ENCODE data around the gene CAD. TPM values are rescaled to one million over a fixed set of nuclear protein-coding genes. Genes with fewer than 3 reads are reported as not detected.
A peak's percentile ranks its signal among the peaks of the same experiment; 100 is the strongest.

Gene CAD
- total RNA-seq, 1 donor from 2014 or later, result 82.5 TPM

DNA sequence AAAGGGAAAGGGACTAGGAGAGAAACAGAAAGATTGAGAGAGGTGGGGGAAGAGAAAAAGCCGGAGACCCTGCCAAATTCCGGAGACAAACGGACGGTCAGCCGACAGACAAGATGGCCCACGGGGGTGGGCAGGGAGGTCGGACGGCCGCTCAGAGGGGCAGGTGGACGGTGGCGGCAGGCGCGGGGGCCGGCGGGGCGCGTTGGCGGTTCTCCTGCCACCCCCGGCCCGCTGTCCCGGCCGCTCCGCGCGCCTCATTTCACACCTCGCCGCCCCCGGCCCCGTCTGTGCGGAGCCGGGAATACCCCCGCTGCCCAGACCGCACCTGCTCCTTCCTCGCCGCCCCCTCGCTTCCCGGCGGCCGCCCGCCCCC lies 44.7 kb downstream of the CAD start:
- TF ChIP-seq, protein P1, sequence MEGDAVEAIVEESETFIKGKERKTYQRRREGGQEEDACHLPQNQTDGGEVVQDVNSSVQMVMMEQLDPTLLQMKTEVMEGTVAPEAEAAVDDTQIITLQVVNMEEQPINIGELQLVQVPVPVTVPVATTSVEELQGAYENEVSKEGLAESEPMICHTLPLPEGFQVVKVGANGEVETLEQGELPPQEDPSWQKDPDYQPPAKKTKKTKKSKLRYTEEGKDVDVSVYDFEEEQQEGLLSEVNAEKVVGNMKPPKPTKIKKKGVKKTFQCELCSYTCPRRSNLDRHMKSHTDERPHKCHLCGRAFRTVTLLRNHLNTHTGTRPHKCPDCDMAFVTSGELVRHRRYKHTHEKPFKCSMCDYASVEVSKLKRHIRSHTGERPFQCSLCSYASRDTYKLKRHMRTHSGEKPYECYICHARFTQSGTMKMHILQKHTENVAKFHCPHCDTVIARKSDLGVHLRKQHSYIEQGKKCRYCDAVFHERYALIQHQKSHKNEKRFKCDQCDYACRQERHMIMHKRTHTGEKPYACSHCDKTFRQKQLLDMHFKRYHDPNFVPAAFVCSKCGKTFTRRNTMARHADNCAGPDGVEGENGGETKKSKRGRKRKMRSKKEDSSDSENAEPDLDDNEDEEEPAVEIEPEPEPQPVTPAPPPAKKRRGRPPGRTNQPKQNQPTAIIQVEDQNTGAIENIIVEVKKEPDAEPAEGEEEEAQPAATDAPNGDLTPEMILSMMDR (IDR thresholded peaks at IDR 0.05; ENCODE audit: unreplicated experiment), result no peak
- Mint-ChIP-seq H3K4me3 (peak overlapping the region; percentile 33), H3K9me3 (no peaks in the 10 kb centered on the region), H3K36me3 (no peaks in the 10 kb centered on the region), H3K27ac (no peak overlapping the region), H3K27me3 (ENCODE audit: low read depth) (peaks cover 47% of the 10 kb centered on the region), H3K4me1 (peaks cover 22% of the 10 kb centered on the region)
- no peak for DNase-seq (ENCODE audit: low spot score in 2 of 2, unreplicated experiment in 2 of 2)

DNA sequence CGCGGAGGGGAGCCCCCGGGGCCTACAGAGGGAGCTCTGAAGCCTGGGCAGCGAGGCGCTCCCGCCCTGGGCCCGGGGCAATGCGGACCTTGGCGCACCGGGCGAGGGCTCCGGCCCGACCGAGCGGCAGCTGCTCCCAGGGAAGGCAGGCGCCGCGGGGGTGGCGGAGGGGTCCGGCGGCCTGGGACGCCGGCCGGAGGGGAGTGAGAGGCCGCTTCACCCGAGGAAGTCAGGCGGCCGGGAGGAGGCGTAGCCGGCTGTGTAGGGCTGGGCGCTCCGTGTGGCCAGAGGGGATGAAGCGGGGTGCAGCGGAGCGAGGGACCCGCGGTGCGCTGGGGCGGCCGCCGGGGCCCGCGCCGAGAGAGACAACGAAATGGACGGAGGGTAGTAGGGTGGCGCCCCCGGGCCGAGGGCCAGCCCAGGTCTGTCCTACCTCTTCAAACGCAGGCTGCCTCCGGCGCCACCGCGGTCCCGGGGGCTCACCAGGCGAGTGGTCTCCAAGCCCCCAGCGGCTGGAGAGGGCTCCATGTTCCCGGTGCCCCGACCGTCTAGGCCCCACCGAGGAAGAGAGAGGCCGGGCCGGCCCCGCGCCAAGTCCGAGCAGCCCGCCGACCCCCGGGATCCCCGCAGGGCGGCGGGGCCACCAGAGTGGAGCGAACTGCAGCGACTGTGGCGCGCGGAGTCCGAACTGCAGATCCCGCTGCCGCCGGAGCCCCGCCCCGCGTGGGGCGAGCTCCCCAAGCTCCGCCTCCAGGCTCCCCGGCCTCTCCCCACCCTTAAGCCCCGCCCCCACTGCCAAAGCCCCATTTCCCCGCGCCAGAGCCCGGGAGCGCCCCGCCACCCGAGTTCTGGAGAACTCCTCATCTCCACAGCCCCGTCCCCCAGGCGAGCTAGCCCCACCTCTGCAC lies 45.5 kb downstream of the CAD start, which contains the start of gene SLC30A3:
TSS of gene SLC30A3 (minus strand) at position 669 of the 908 bp plus-strand sequence. CDS start at position 528, 141 bp downstream.
- DNase-seq (ENCODE audit: low spot score in 2 of 2, unreplicated experiment in 2 of 2), result peak; percentile 46 to 61
- Mint-ChIP-seq H3K4me1 (peaks cover 22% of the 10 kb centered on the region), H3K4me3 (peak within 1 kb of the TSS; percentile 77), H3K36me3 (no peaks in the 10 kb centered on the region), H3K27ac (no peak within 1 kb of the TSS), H3K9me3 (no peaks in the 10 kb centered on the region), H3K27me3 (ENCODE audit: low read depth) (peaks cover 40% of the 10 kb centered on the region)
- TF ChIP-seq, protein P1 (IDR thresholded peaks at IDR 0.05; ENCODE audit: unreplicated experiment), result no peak

DNA sequence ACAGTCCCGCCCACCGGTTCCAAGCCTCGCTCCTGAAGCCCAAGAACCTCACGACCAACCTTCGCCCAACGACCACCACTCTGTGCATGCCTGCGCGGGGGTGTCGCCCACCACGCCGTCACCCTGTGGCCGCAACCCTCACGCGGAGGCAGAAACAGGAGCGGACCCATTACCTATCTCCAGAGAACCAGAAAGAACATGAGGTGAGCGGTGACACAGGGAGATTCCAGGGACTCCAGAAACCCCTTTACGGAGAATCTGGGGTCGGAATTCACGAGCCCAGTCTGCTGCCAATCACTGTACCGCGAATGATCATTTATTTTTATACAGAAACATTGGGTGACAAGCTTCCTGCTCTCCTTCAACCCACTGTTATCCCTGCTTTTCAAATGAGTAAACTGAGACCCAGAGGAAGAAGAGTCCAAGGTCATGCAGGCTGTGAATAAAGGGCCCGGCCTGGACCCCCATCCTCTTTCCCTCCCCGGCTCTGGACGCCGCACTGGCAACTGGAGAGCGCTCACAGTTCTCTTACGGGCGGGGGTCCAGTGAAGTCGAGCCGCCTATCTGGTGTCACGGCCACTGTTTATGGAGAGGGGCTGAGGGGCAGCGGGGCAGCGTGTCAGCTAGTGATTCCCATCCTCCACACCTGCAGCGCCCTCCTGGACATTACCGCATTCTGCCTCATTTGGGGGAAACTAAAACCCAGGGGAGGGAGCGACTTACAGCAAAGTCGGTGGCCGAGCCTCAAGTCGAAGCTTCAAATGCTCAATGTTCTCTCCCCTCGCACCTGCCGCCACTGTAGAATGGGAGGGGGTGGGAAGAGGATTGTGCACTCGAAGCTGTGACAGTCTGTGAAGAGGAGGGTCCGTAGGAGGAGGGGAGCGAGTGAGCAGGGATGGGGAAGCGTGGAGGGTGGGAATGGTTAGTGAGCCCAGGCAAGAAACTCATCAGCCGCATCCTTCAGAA lies 46.4 kb downstream of the CAD start:
- no peak for DNase-seq (ENCODE audit: low spot score in 2 of 2, unreplicated experiment in 2 of 2)
- H3K4me1 Mint-ChIP-seq, result peaks cover 22% of the 10 kb centered on the region
- peak overlapping the region; percentile 77 for H3K4me3 Mint-ChIP-seq
- TF ChIP-seq, protein P1 (IDR thresholded peaks at IDR 0.05; ENCODE audit: unreplicated experiment), result no peak
- H3K27me3 Mint-ChIP-seq (ENCODE audit: low read depth), result peaks cover 32% of the 10 kb centered on the region
- H3K27ac Mint-ChIP-seq, result no peak overlapping the region
- H3K9me3 Mint-ChIP-seq, result no peaks in the 10 kb centered on the region
- H3K36me3 Mint-ChIP-seq, result no peaks in the 10 kb centered on the region

DNA sequence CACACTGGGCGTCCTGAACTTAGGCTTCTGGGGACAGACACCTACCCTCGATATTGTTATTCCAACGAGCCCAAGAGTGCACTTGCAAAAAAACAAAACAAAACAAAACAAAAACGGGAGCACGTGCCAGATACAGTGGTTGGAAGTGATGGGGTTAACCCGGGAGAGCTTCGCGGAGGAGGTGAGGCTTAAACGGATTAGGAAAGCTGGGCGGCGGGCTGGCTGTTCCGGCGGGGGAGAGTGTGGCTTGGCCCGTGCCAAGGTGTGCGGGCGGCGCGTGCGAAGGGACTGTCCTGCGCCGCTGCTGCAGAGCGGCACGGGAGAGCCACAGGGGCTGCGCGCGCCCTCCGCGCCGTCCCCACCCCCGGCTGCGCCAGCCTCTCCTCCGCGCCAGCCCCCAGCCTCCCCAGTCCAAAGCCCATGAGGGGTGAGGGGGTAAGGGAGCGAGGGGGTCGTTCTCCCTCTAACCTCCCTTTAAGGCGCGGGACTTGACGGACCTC lies 47.1 kb downstream of the CAD start:
- H3K27ac Mint-ChIP-seq, result no peak overlapping the region
- peak overlapping the region; percentile 77 for H3K4me3 Mint-ChIP-seq
- DNase-seq (ENCODE audit: low spot score in 2 of 2, unreplicated experiment in 2 of 2), result no peak
- no peaks in the 10 kb centered on the region for H3K9me3 Mint-ChIP-seq
- peaks cover 22% of the 10 kb centered on the region for H3K4me1 Mint-ChIP-seq
- H3K36me3 Mint-ChIP-seq, result no peaks in the 10 kb centered on the region
- H3K27me3 Mint-ChIP-seq (ENCODE audit: low read depth), result peaks cover 26% of the 10 kb centered on the region
- TF ChIP-seq, protein P1 (IDR thresholded peaks at IDR 0.05; ENCODE audit: unreplicated experiment), result no peak

DNA sequence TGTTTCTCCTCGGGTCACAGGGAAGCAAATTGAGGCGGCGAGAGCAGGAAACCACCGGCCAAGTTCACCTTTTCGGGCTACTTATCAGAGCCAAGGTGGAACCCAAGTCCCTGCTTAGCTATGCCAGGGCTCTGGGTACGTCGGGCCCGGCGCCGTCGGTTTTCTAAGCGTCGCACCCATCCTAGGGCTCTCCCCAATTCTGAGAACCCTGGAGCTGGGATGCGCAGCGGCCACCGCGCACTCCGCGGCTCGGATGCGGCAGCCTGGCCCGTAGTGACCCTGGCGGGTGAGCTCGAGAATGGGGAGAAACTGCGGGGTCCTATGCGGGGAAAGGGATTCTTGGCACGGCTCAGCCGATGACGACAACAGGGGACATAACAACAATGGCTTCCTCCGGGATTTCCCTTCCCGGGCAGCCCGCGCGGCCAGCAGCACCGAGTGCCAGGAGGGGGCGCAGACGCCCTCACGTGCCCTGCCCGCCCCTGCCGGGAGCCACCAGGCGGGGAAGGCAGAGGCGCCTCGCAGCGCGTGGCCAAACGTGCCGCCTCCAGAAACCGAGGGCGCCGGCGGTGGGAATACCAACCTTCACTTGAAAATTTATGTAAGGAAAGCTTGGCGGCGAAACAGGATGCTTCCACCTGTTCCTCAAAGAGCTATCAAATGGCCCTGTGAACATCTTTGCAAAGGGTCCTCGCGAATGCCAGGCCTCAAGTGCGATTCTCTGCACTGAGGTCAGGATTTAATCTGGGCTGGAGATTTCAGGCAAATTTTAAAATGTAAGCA lies 47.8 kb downstream of the CAD start:
- no peak overlapping the region for H3K27ac Mint-ChIP-seq
- H3K4me3 Mint-ChIP-seq, result peak overlapping the region; percentile 67
- peak; percentile 52 to 80 for DNase-seq (ENCODE audit: low spot score in 2 of 2, unreplicated experiment in 2 of 2)
- TF ChIP-seq, protein P1 (IDR thresholded peaks at IDR 0.05; ENCODE audit: unreplicated experiment), result peak; percentile 54
- H3K27me3 Mint-ChIP-seq (ENCODE audit: low read depth), result peaks cover 26% of the 10 kb centered on the region
- no peaks in the 10 kb centered on the region for H3K9me3 Mint-ChIP-seq
- H3K4me1 Mint-ChIP-seq, result peaks cover 22% of the 10 kb centered on the region
- H3K36me3 Mint-ChIP-seq, result no peaks in the 10 kb centered on the region

All from mesothelial cell of epicardium (in vitro differentiated cells).